Body of pancreas (tissue), 4 donors: ENCODE data around the gene AAGAB. TPM values are rescaled to one million over a fixed set of nuclear protein-coding genes. Genes with fewer than 3 reads are reported as not detected.

ENCODE experiments used
- ATAC-seq: fragments of 150-250 bp; one replicate; pipeline ENCODE4 v1.9.1; 2016
- DNase-seq, 4 donors: peaks; one replicate each; pipeline ENCODE4 v3.0.0-alpha.2; 2019
- H3K27ac ChIP-seq, 4 donors: fragments of 200-600 bp; sonication (generic); 1 replicate in 3 of 4; 2 replicates in 1 of 4; pipeline versions ENCODE4 v1.5.1 to v1.6.1; 2016 to 2019; ENCODE audit warnings: mild to moderate bottlenecking in 1 of 4, mixed read lengths in 1 of 4, moderate library complexity in 1 of 4
- H3K27me3 ChIP-seq, 2 donors: fragments of 200-600 bp; sonication (generic); one replicate each; pipeline ENCODE4 v1.6.0; 2016; ENCODE audit warnings: mild to moderate bottlenecking in 1 of 2
- H3K36me3 ChIP-seq, 2 donors: fragments of 200-600 bp; sonication (generic); replicated peaks in 1 of 2; 2 replicates each; pipeline ENCODE4 v1.5.1; 2016; ENCODE audit warnings: low read depth in 2 of 2; ENCODE audit not compliant: insufficient read depth in 1 of 2
- H3K4me1 ChIP-seq: fragments of 200-600 bp; sonication (generic); one replicate; pipeline ENCODE4 v1.6.0; 2016
- H3K4me3 ChIP-seq, 2 donors: fragments of 200-600 bp; sonication (generic); 1 replicate in 1 of 2; 2 replicates in 1 of 2; pipeline ENCODE4 v1.5.1; 2016 to 2019
- H3K9me3 ChIP-seq, 3 donors: fragments of 200-600 bp; sonication (generic); 1 replicate in 2 of 3; 2 replicates in 1 of 3; pipeline ENCODE4 v1.5.1; 2016
- POLR2A ChIP-seq, 3 donors: fragments of 450-650 bp; IDR thresholded peaks; one replicate each; pipeline ENCODE4 v1.6.1; 2016; ENCODE audit warnings: antibody characterized with exemption in 3 of 3, mild to moderate bottlenecking in 2 of 3
- WGBS, 2 donors: methylation state at CpG; one replicate each; pipeline ENCODE4 v1.1.5; 2017; 5-methylcytosine and 5-hydroxymethylcytosine counted together
- intact Hi-C: fragments of 100-400 bp; cut with DNase I; formaldehyde crosslinking; loops from one replicate; pipeline ENCODE4 v1.15.1; 2023
- total RNA-seq, 2 donors: library from RNA; depleted of rRNA; stranded (reverse); fragments of >200 nt; gene quantifications; one replicate each; pipeline ENCODE4 v1.1.0, GENCODE V29; 2016
- TF ChIP-seq, protein P1 (sequence below), 7 experiments: fragments of 450-650 bp in 4 of 7; fragments of 200-600 bp in 3 of 7; sonication (generic) in 3 of 7; IDR thresholded peaks; one replicate each; pipeline ENCODE4 v1.5.1; 2016 to 2019; ENCODE audit warnings: antibody characterized with exemption in 7 of 7

The AAGAB gene
- total RNA-seq, 2 donors from 2014 or later: 12.5 to 13.5 TPM

DNA sequence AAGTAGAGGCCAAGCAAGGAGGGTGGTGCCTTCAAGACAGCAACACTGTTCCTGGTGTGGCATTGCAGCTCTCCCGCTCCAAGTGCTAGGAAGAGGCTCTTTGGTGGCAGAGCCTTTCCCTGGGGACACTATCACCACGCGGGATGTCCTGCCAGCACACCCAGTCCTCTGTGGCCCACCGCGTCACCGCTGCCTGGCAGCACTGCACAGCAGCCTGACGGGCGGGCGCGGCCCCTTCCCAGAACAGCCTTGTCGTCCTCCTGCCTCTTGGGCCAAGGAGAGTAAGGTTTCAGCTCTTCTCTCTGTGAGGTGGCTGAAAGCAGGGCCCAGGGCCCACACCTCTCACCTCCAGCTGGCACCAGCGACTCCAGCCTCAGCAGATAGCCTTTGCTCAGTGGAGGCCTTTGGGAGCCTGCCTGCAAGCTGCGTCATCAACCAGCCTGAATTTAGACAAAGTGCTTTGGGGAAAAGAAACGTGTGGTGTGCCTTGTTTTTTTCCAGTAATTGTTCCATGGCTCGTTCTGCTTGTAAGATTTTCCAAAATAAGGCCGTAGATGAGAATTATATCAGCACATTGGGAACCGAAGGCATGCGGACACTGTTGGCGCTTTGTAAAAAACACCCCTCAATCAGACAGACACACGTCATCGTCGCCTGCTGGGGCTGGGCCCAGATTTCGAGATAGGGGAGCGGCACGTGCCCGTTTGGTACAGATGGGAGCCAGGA lies 65.0 kb downstream of the AAGAB start:
- Histone ChIP-seq H3K4me3 (no peak overlapping the region), H3K27me3 (no peaks in the 10 kb centered on the region), H3K27ac (peak overlapping the region in 2 of 4 donors; percentile 17 to 26), H3K9me3 (no peaks in the 10 kb centered on the region), H3K36me3 (peaks cover 5 to 16% of the 10 kb centered on the region in 2 donors), H3K4me1 (peaks cover 21% of the 10 kb centered on the region)
- TF ChIP-seq POLR2A (IDR thresholded peaks at IDR 0.05): no peak
- TF ChIP-seq, protein P1, sequence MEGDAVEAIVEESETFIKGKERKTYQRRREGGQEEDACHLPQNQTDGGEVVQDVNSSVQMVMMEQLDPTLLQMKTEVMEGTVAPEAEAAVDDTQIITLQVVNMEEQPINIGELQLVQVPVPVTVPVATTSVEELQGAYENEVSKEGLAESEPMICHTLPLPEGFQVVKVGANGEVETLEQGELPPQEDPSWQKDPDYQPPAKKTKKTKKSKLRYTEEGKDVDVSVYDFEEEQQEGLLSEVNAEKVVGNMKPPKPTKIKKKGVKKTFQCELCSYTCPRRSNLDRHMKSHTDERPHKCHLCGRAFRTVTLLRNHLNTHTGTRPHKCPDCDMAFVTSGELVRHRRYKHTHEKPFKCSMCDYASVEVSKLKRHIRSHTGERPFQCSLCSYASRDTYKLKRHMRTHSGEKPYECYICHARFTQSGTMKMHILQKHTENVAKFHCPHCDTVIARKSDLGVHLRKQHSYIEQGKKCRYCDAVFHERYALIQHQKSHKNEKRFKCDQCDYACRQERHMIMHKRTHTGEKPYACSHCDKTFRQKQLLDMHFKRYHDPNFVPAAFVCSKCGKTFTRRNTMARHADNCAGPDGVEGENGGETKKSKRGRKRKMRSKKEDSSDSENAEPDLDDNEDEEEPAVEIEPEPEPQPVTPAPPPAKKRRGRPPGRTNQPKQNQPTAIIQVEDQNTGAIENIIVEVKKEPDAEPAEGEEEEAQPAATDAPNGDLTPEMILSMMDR (IDR thresholded peaks at IDR 0.05): no peak
- DNase-seq: peak in 3 of 4 donors; percentile 38 to 49 (median 48)
- intact Hi-C loops: no loop called here
- WGBS, 2 donors: 89 to 91% methylated on average over 26 of the region's 26 CpGs
- no peak for ATAC-seq

DNA sequence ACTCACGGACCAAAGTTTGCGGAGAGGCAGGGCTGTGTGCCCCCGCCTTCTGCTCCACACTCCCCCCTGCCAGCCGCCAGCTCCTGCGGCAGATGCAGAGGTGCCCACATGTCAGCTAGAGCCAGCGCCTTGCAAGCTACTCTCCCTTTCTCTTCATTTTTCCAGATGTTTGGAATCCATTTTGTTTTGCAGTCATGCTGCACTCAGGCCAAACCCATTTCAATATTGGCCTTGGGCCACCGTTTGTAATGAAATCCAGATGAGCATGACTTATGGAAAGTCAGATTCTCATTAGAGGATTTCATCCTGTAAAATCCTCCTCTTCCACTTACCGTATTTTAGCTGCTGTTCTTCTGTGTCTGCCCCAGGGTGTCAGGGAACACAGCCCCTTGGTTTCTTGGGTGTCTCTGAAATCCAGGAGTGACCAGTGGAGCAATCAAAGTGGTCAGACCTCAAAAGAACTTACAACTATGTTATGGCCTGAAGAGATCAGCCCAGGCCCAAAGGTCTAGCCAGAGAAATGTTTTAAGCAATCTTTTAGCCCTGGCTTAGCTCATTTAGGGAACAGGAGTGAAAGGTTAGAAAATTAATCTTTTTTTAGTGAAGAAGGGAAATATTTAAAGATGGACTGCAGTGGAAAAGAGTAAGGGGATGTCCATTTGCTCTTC lies 65.8 kb downstream of the AAGAB start:
- Histone ChIP-seq H3K9me3 (no peaks in the 10 kb centered on the region), H3K4me3 (no peak overlapping the region), H3K4me1 (peaks cover 21% of the 10 kb centered on the region), H3K27me3 (no peaks in the 10 kb centered on the region), H3K36me3 (peaks cover 5 to 19% of the 10 kb centered on the region in 2 donors), H3K27ac (peak overlapping the region in 2 of 4 donors; percentile 17 to 26)
- DNase-seq (no peak), ATAC-seq (peak; percentile 20)
- intact Hi-C loops: no loop called here
- TF ChIP-seq, protein P1 (IDR thresholded peaks at IDR 0.05): no peak
- 80 to 82% methylated on average over 8 of the region's 8 CpGs for WGBS, 2 donors

DNA sequence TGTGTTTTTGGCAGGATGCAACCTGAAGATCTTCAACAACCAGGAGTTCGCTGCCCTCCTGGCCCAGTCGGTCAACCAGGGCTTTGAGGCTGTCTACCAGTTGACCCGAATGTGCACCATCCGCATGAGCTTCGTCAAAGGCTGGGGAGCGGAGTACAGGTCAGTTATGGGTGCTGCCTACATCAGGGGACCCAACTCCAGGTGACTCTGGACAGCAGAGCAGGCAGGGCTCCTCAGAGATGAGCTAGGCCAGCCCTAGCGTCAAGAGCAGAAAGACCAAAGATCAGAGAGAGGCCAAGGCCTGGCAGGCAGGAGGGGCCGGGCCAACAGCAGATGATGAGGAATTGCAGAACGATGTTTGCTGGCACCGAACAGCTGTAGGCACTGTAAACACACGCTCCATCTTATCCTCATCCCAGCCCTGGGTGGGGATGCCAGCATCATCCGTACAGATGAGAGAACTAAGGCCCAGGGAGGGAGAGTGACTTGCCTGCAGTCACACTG lies 67.1 kb downstream of the AAGAB start:
- Histone ChIP-seq H3K4me3 (no peak overlapping the region), H3K36me3 (peaks cover 5 to 19% of the 10 kb centered on the region in 2 donors), H3K27me3 (no peaks in the 10 kb centered on the region), H3K9me3 (no peaks in the 10 kb centered on the region), H3K4me1 (peaks cover 21% of the 10 kb centered on the region), H3K27ac (peak overlapping the region in 1 of 4 donors; percentile 61)
- DNase-seq: no peak
- 91 to 96% methylated on average over 7 to 12 of the region's 12 CpGs for WGBS, 2 donors
- intact Hi-C loops: no loop called here
- ATAC-seq: no peak
- TF ChIP-seq POLR2A (IDR thresholded peaks at IDR 0.05): no peak
- TF ChIP-seq, protein P1 (IDR thresholded peaks at IDR 0.05): no peak

DNA sequence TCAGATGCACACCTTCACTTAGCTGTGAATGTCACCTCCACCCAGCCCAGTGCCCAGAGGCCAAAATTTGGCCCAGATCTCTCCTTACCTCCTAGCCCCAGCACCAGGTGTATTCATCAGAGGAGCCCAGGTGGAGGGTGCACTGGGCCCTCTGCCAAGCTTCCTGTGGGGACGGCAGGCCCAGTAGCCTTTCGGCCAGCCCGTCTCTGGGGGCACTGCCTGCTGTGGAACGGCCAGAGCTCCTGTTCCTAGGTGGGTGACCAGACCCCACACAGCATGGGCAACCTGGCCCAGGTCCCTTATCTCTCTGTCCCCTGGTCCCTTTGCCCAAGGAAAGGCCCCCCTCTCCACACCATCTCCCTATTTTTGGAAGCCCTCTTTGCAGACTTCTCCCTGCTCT lies 67.8 kb downstream of the AAGAB start:
- H3K36me3 ChIP-seq: peaks cover 5 to 19% of the 10 kb centered on the region in 2 donors
- TF ChIP-seq POLR2A (IDR thresholded peaks at IDR 0.05): no peak
- TF ChIP-seq, protein P1 (IDR thresholded peaks at IDR 0.05): no peak
- DNase-seq: peak in 2 of 4 donors; percentile 45 to 53

More for the DNA sequence above, 67.8 kb downstream of the AAGAB start:
- intact Hi-C loops: no loop called here
- H3K9me3 ChIP-seq: no peaks in the 10 kb centered on the region
- H3K4me1 ChIP-seq: peaks cover 21% of the 10 kb centered on the region
- H3K27ac ChIP-seq: peak overlapping the region in 3 of 4 donors; percentile 34 to 61 (median 61)
- no peaks in the 10 kb centered on the region for H3K27me3 ChIP-seq
- 58% methylated on average over 4 of the region's 4 CpGs; no CpG with 5 or more reads in 1 of the 2 donors for WGBS, 2 donors
- no peak overlapping the region for H3K4me3 ChIP-seq
- no peak for ATAC-seq
